Measurements from ENCODE around the gene SH3RF3. TPM values are rescaled to one million over a fixed set of nuclear protein-coding genes. Genes with fewer than 3 reads are reported as not detected.

SH3RF3 gene
- total and polyA plus RNA-seq, 2 of the 13 experiments (the other 11 are each of a cell fraction or from before 2014, with no cell fraction given) = 0.04 TPM; not detected in 1

GRCh38 chr2:109268916-109269315, 139.9 kb downstream of the SH3RF3 start:
- intact Hi-C loops (cut with micrococcal nuclease; ENCODE audit: unreplicated experiment) = no loop called here
- ATAC-seq (no peak), DNase-seq (ENCODE audit: low spot score) (no peak), FAIRE-seq (no peak)
- Histone ChIP-seq H2AFZ (ENCODE audit: low read length) (no peak overlapping the region), H3K9me3 (ENCODE audit: low read length) (no peaks in the 10 kb centered on the region), H3K27me3 (ENCODE audit: control insufficient read depth in 1 of 2, insufficient read depth in 2 of 2, low read length in 2 of 2) (peaks cover 0 to 3% of the 10 kb centered on the region in 2 experiments; a peak in 2 of 5 replicates), H3K4me3 (replicated peaks in 1 of 3; ENCODE audit: insufficient read depth in 1 of 3, low read depth in 2 of 3, low read length in 3 of 3) (no peak overlapping the region), H3K36me3 (replicated peaks in 1 of 2; ENCODE audit: control insufficient read depth in 1 of 2, insufficient read depth in 2 of 2, low read length in 2 of 2) (no peaks in the 10 kb centered on the region), H3K9ac (ENCODE audit: insufficient read depth, low read depth, low read length) (no peak overlapping the region), H3K4me1 (ENCODE audit: insufficient read depth, low read length) (peaks cover 28% of the 10 kb centered on the region), H3K4me2 (ENCODE audit: low read depth, low read length) (no peak overlapping the region), H4K20me1 (ENCODE audit: insufficient read depth, low read length) (no peaks in the 10 kb centered on the region), H3K27ac (ENCODE audit: extremely low read length, insufficient read depth, low read length) (no peak overlapping the region), H3K79me2 (ENCODE audit: insufficient read depth, low read length) (no peaks in the 10 kb centered on the region)
- WGBS (ENCODE audit: low lambda C conversion rate) = 57% methylated on average over 7 of the region's 7 CpGs
- in situ Hi-C loops (cut with HindIII; ENCODE audit: extremely low pct_ligation_motif_present, low pct_unique_long_range_greater_than_20kb) = no loop called here
- BruUV-seq (replicated peaks) = no TSS peak
- ChIA-PET CTCF (ENCODE audit: low intra/inter-chr PET ratio, low total read pairs) (no interaction called here), POLR2A (no interaction called here)
- TF ChIP-seq CEBPG (CRISPR knock-in tag; IDR thresholded peaks at IDR 0.05) (no peak), HES4 (CRISPR knock-in tag; IDR thresholded peaks at IDR 0.05; ENCODE audit: borderline replicate concordance) (no peak), ZNF333 (CRISPR knock-in tag; IDR thresholded peaks at IDR 0.05; ENCODE audit: borderline replicate concordance) (no peak), NFE2L2 (IDR thresholded peaks at IDR 0.05; ENCODE audit: low read length) (no peak), DNMT1 (CRISPR knock-in tag; IDR thresholded peaks at IDR 0.05) (no peak), ZBTB14 (CRISPR knock-in tag; IDR thresholded peaks at IDR 0.05) (no peak), AGO1 (IDR thresholded peaks at IDR 0.05; ENCODE audit: low read depth, low read length, poor library complexity, severe bottlenecking) (no peak), NR2F1 (CRISPR knock-in tag; IDR thresholded peaks at IDR 0.05) (no peak)
